CD4-positive, alpha-beta T cell treated with Interferon alpha-2 for 1 hour (primary cell): Measurements from ENCODE around the gene RFPL4AL1.
"Not testable (repeated sequence)": the region's sequence is repeated elsewhere in the genome, so short reads cannot be mapped to it uniquely, and the experiment has no call there.

ENCODE experiments used
- DNase-seq, 2 donors: peaks; one replicate each; pipeline ENCODE4 v3.0.0-alpha.2; 2020 to 2022

The RFPL4AL1 gene

GRCh38 chr19:55768818-55769217 is at the start of gene RFPL4AL1:
TSS of gene RFPL4AL1 (plus strand) at chr19:55769118. CDS start at chr19:55771805, 2,687 bp downstream.
- DNase-seq, result not testable (repeated sequence)

GRCh38 chr19:55720214-55720746 is 48.6 kb upstream of the RFPL4AL1 start:
- no peak for DNase-seq

- DNase-seq, result no peak
Measured at GRCh38 chr19:55720801-55721200, 48.1 kb upstream of the RFPL4AL1 start.

GRCh38 chr19:55723491-55723890 is 45.4 kb upstream of the RFPL4AL1 start:
- no peak for DNase-seq

- not testable (repeated sequence) for DNase-seq
Measured at GRCh38 chr19:55730378-55730777, 38.5 kb upstream of the RFPL4AL1 start.

- no peak for DNase-seq
Measured at GRCh38 chr19:55738302-55738701, 30.6 kb upstream of the RFPL4AL1 start, which contains the start of gene NLRP9. TSS of gene NLRP9 (minus strand) at chr19:55738402. CDS start at chr19:55738374, 28 bp downstream.

- no peak for DNase-seq
Measured at GRCh38 chr19:55750715-55751114, 18.2 kb upstream of the RFPL4AL1 start.

GRCh38 chr19:55753401-55753800 is 15.5 kb upstream of the RFPL4AL1 start:
- no peak for DNase-seq

- not testable (repeated sequence) for DNase-seq
Measured at GRCh38 chr19:55756808-55757207, 12.1 kb upstream of the RFPL4AL1 start.

GRCh38 chr19:55758797-55759196 is 10.1 kb upstream of the RFPL4AL1 start, which contains the start of gene RFPL4A:
TSS of gene RFPL4A (plus strand) at chr19:55759097. CDS start at chr19:55761801, 2,704 bp downstream.
- DNase-seq, result not testable (repeated sequence)

GRCh38 chr19:55766466-55766865 is 2.5 kb upstream of the RFPL4AL1 start:
- peak in 1 of 2 donors; percentile 1 for DNase-seq

GRCh38 chr19:55769632-55770031 is 714 bp downstream of the RFPL4AL1 start:
- DNase-seq, result not testable (repeated sequence)

- no peak for DNase-seq
Measured at GRCh38 chr19:55777528-55777927, 8.6 kb downstream of the RFPL4AL1 start.

GRCh38 chr19:55778331-55778730 is 9.4 kb downstream of the RFPL4AL1 start:
- no peak for DNase-seq

- no peak for DNase-seq
Measured at GRCh38 chr19:55781112-55781511, 12.2 kb downstream of the RFPL4AL1 start.

- no peak for DNase-seq
Measured at GRCh38 chr19:55795021-55795420, 26.1 kb downstream of the RFPL4AL1 start.

- no peak for DNase-seq
Measured at GRCh38 chr19:55801416-55801815, 32.5 kb downstream of the RFPL4AL1 start.

- DNase-seq, result no peak
Measured at GRCh38 chr19:55802281-55802680, 33.4 kb downstream of the RFPL4AL1 start.

- DNase-seq, result peak; percentile 34 to 54
Measured at GRCh38 chr19:55809381-55810058, 40.6 kb downstream of the RFPL4AL1 start.

GRCh38 chr19:55811340-55811739 is 42.4 kb downstream of the RFPL4AL1 start:
- no peak for DNase-seq

GRCh38 chr19:55812449-55812848 is 43.5 kb downstream of the RFPL4AL1 start:
- DNase-seq, result no peak

GRCh38 chr19:55813906-55814305 is 45.0 kb downstream of the RFPL4AL1 start:
- no peak for DNase-seq

- DNase-seq, result no peak
Measured at GRCh38 chr19:55820037-55820436, 51.1 kb downstream of the RFPL4AL1 start.
